Measurements from ENCODE around the gene MEX3C.

Gene MEX3C

GRCh38 chr18:51154431-51155063 lies 42.9 kb downstream of the MEX3C start:
- DNase-seq: no peak

- DNase-seq: peak in 1 of 51 donors; percentile 2
Observed at GRCh38 chr18:51153659-51154371, 43.7 kb downstream of the MEX3C start.

- DNase-seq: no peak
Observed at GRCh38 chr18:51151568-51152511, 45.6 kb downstream of the MEX3C start.

GRCh38 chr18:51151185-51151567 lies 46.3 kb downstream of the MEX3C start:
- no peak for DNase-seq

GRCh38 chr18:51150113-51150700 lies 47.3 kb downstream of the MEX3C start:
- no peak for DNase-seq

- no peak for DNase-seq
Observed at GRCh38 chr18:51149670-51150069, 47.8 kb downstream of the MEX3C start.

GRCh38 chr18:51146909-51147308 lies 50.6 kb downstream of the MEX3C start:
- no peak for DNase-seq

- DNase-seq: no peak
Observed at GRCh38 chr18:51138936-51139335, 58.5 kb downstream of the MEX3C start.

- no peak for DNase-seq
Observed at GRCh38 chr18:51137891-51138290, 59.6 kb downstream of the MEX3C start.

GRCh38 chr18:51137026-51137729 lies 60.3 kb downstream of the MEX3C start:
- no peak for DNase-seq

GRCh38 chr18:51135795-51136194 lies 61.7 kb downstream of the MEX3C start:
- no peak for DNase-seq

- no peak for DNase-seq
Observed at GRCh38 chr18:51135364-51135763, 62.1 kb downstream of the MEX3C start.

- no peak for DNase-seq
Observed at GRCh38 chr18:51134721-51135120, 62.8 kb downstream of the MEX3C start.

- no peak for DNase-seq
Observed at GRCh38 chr18:51133580-51134160, 63.8 kb downstream of the MEX3C start.

GRCh38 chr18:51132256-51132935 lies 65.1 kb downstream of the MEX3C start:
- DNase-seq: no peak

- DNase-seq: no peak
Observed at GRCh38 chr18:51128533-51128932, 68.9 kb downstream of the MEX3C start.

- no peak for DNase-seq
Observed at GRCh38 chr18:51127664-51128063, 69.8 kb downstream of the MEX3C start.

- DNase-seq: no peak
Observed at GRCh38 chr18:51125976-51126375, 71.5 kb downstream of the MEX3C start.

Data from hypothalamus (tissue), 51 donors.